Sigmoid colon (tissue), 7 donors: ENCODE measurements around the gene CAPN8. TPM values are rescaled to one million over a fixed set of nuclear protein-coding genes. Genes with fewer than 3 reads are reported as not detected.

Experiments
- DNase-seq: peaks from one replicate; pipeline ENCODE4 v3.0.0-alpha.2; 2019
- H3K27ac ChIP-seq, 4 donors: fragments of 200-600 bp; sonication (generic); one replicate each; pipeline ENCODE4 v1.5.1; 2016 to 2019; ENCODE audit warnings: mild to moderate bottlenecking in 1 of 4
- H3K27me3 ChIP-seq, 3 donors: fragments of 200-600 bp; sonication (generic); one replicate each; pipeline ENCODE4 v1.5.1; 2019; ENCODE audit warnings: mild to moderate bottlenecking in 1 of 3
- H3K36me3 ChIP-seq, 4 donors: fragments of 200-600 bp; sonication (generic); one replicate each; pipeline ENCODE4 v1.5.1; 2016 to 2019
- H3K4me1 ChIP-seq, 4 donors: fragments of 200-600 bp; sonication (generic); one replicate each; pipeline ENCODE4 v1.5.1; 2017 to 2019
- H3K4me3 ChIP-seq, 4 donors: fragments of 200-600 bp; sonication (generic); one replicate each; pipeline ENCODE4 v1.5.1; 2017 to 2019; ENCODE audit warnings: mild to moderate bottlenecking in 2 of 4, moderate library complexity in 1 of 4
- H3K9me3 ChIP-seq, 4 donors: fragments of 200-600 bp in 3 of 4; sonication (generic) in 3 of 4; one replicate each; pipeline versions ENCODE4 v1.5.1 to v1.6.1; 2013 to 2019
- CTCF ChIP-seq, 4 experiments: fragments of 450-650 bp in 3 of 4; fragments of 200-600 bp in 1 of 4; IDR thresholded peaks; one replicate each; pipeline ENCODE4 v1.5.1; 2016 to 2019; ENCODE audit warnings: antibody characterized with exemption in 4 of 4, mild to moderate bottlenecking in 3 of 4, moderate library complexity in 2 of 4
- EP300 ChIP-seq, 4 donors: sonication (generic); formaldehyde crosslinking; IDR thresholded peaks; one replicate each; pipeline ENCODE4 v1.6.1; 2017; ENCODE audit warnings: antibody characterized with exemption in 4 of 4
- POLR2A ChIP-seq, 2 donors: fragments of 450-650 bp; IDR thresholded peaks; one replicate each; pipeline ENCODE4 v1.6.1; 2016; ENCODE audit warnings: antibody characterized with exemption in 2 of 2, mild to moderate bottlenecking in 2 of 2, moderate library complexity in 2 of 2
- POLR2AphosphoS5 ChIP-seq, 4 donors: sonication (generic); formaldehyde crosslinking; IDR thresholded peaks; one replicate each; pipeline ENCODE4 v1.6.1; 2017; ENCODE audit warnings: antibody characterized with exemption in 4 of 4
- WGBS, 2 donors: extraction: QIAGEN DNeasy Blood & Tissue Kit; methylation state at CpG; one replicate each; pipeline ENCODE4 v1.1.7; 2013; 5-methylcytosine and 5-hydroxymethylcytosine counted together
- intact Hi-C: fragments of 100-400 bp; cut with DNase I; formaldehyde crosslinking; loops from one replicate; pipeline ENCODE4 v1.15.1; 2023
- polyA plus RNA-seq, 3 donors: library from polyadenylated mRNA; stranded (reverse); fragments of 200-250 nt; gene quantifications; one replicate each; pipeline ENCODE4 v1.2.3, GENCODE V29; 2013
- total RNA-seq, 4 donors: library from RNA; depleted of rRNA; stranded (reverse); fragments of >200 nt; gene quantifications; one replicate each; pipeline ENCODE4 v1.1.0, GENCODE V29; 2016
- donor health status: healthy with polysubstance abuse.
- donor health status: Bipolar disorder and iron deficiency.
- donor health status: healthy.

CAPN8 gene
- total and polyA plus RNA-seq, 7 donors, result 1.1 to 67.6 (median 42.7) TPM; not detected in 3

GRCh38 chr1:223710179-223711133 lies 45.0 kb upstream of the CAPN8 start:
- H3K36me3 ChIP-seq, result no peaks in the 10 kb centered on the region
- H3K4me1 ChIP-seq, result peaks cover 0 to 60% (median 49%) of the 10 kb centered on the region in 4 donors
- 44 to 73% methylated on average over 12 of the region's 12 CpGs for WGBS, 2 donors
- DNase-seq, result no peak
- no peaks in the 10 kb centered on the region for H3K27me3 ChIP-seq
- H3K4me3 ChIP-seq, result no peak overlapping the region
- no peak overlapping the region for H3K27ac ChIP-seq
- intact Hi-C loops, result no loop called here
- TF ChIP-seq POLR2A (IDR thresholded peaks at IDR 0.05) (no peak), POLR2AphosphoS5 (IDR thresholded peaks at IDR 0.05) (no peak), EP300 (IDR thresholded peaks at IDR 0.05) (no peak), CTCF (IDR thresholded peaks at IDR 0.05) (no peak)
- no peaks in the 10 kb centered on the region for H3K9me3 ChIP-seq

- H3K36me3 ChIP-seq, result no peaks in the 10 kb centered on the region
- peaks cover 0 to 60% (median 49%) of the 10 kb centered on the region in 4 donors for H3K4me1 ChIP-seq
- intact Hi-C loops, result no loop called here
- TF ChIP-seq EP300 (IDR thresholded peaks at IDR 0.05) (no peak), POLR2A (IDR thresholded peaks at IDR 0.05) (no peak), CTCF (IDR thresholded peaks at IDR 0.05) (no peak)
- H3K27ac ChIP-seq, result peak overlapping the region in 1 of 4 donors; percentile 9
- no peak overlapping the region for H3K4me3 ChIP-seq
- H3K9me3 ChIP-seq, result no peaks in the 10 kb centered on the region
- WGBS, 2 donors, result 65 to 75% methylated on average over 3 of the region's 3 CpGs
- H3K27me3 ChIP-seq, result no peaks in the 10 kb centered on the region
- no peak for DNase-seq
These were observed 44.1 kb upstream of the CAPN8 start for GRCh38 chr1:223709598-223709997.

DNA sequence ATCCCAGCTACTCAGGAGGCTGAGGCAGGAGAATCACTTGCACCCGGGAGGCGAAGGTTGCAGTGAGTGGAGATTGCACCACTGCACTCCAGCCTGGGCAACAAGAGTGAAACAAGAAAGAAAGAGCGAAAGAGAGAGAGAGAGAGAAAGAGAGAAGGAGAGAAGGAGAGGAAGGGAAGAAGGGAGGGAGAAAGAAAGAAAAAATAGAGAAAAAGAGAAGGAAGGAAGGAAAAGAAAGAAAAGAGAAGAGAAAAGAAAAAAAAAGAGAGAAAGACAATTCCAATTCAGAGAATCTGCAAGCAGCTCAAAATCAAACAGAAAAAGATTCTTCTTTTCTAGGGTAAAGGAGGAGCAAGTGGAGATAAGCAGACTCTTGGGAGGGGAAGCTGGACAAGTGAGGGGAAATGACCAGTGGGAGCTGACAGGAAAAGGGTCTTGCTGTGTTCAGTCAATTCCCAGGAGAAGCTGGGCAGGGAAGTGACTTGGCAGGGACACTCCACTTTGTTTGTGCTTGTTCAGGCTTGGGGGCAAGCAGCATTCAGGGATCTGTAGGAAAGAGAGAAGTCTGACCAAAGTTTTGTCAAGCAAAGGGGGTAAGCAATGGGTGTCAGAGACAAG lies 43.3 kb upstream of the CAPN8 start:
- TF ChIP-seq EP300 (IDR thresholded peaks at IDR 0.05), result no peak
- TF ChIP-seq POLR2A (IDR thresholded peaks at IDR 0.05), result no peak
- TF ChIP-seq CTCF (IDR thresholded peaks at IDR 0.05), result no peak
- TF ChIP-seq POLR2AphosphoS5 (IDR thresholded peaks at IDR 0.05), result no peak
- peak overlapping the region in 2 of 4 donors; percentile 82 to 84 for H3K27ac ChIP-seq
- 96 to 97% methylated on average over 3 of the region's 3 CpGs for WGBS, 2 donors

DNA sequence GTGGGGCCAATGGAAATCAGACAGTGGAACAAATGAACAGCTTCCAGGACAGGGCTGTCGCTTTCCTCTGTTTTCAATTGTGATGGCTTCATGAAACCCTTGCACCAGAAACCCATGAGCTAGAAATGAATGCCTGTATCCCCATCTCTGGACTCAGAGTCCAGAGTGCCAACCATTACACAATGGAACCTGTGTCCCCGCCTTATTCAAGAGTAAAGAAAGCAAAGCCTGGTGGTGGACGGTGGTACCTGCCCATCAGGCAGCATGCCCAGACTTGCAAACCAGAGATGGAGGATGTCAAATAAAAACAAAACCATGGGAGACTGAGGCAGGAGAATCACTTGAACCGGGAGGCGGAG lies 42.5 kb upstream of the CAPN8 start:
- Histone ChIP-seq H3K27me3 (no peaks in the 10 kb centered on the region), H3K4me3 (no peak overlapping the region), H3K4me1 (peaks cover 0 to 44% (median 34%) of the 10 kb centered on the region in 4 donors), H3K36me3 (no peaks in the 10 kb centered on the region), H3K27ac (peak overlapping the region; percentile 69 to 84 (median 76)), H3K9me3 (no peaks in the 10 kb centered on the region)
- TF ChIP-seq CTCF (IDR thresholded peaks at IDR 0.05), result peak in 1 of 4 experiments; percentile 18
- no peak for TF ChIP-seq POLR2A (IDR thresholded peaks at IDR 0.05)
- 46 to 71% methylated on average over 5 of the region's 5 CpGs for whole genome bisulfite sequencing, 2 donors
- intact Hi-C loops, result no loop called here
- DNase-seq, result no peak

More for the DNA sequence above, 43.3 kb upstream of the CAPN8 start:
- Histone ChIP-seq H3K4me1 (peaks cover 0 to 52% (median 41%) of the 10 kb centered on the region in 4 donors), H3K4me3 (no peak overlapping the region), H3K36me3 (no peaks in the 10 kb centered on the region), H3K27me3 (no peaks in the 10 kb centered on the region), H3K9me3 (no peaks in the 10 kb centered on the region)
- no peak for DNase-seq
- intact Hi-C loops, result no loop called here
